ENCODE measurements around the gene ZNF362. TPM values are rescaled to one million over a fixed set of nuclear protein-coding genes. Genes with fewer than 3 reads are reported as not detected.

The ZNF362 gene
- total RNA-seq, 3 donors from 2014 or later (not counting 1 experiment from before 2014, with no cell fraction given): 34.7 to 39.1 (median 38.3) TPM

DNA sequence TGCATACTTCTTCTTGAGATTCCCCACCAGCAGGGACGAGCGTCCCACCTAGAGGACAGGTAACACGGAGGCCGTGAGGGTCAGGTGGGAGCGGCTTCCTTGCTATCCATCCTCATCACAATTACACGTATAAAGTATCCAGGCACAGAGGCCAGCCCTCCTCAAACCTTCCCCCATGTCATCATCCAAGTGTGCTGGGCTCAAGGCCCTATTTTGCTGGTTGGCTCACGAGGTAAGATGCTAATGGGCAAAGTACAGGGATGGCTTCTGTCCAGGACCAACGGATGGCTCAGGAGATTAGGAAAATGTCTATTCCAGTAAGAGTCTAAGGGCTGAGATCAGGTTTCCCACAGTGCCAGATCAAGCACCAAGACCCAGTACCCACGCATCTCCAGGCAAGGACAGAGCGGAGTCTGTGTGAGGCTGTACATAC, 76.1 kb downstream of the ZNF362 start:
- Mint-ChIP-seq H3K36me3 (peaks cover 9% of the 10 kb centered on the region), H3K4me1 (peaks cover 18 to 35% of the 10 kb centered on the region in 2 donors), H3K27ac (no peak overlapping the region), H3K4me3 (no peak overlapping the region), H3K27me3 (ENCODE audit: low read depth in 2 of 2) (no peaks in the 10 kb centered on the region), H3K9me3 (no peaks in the 10 kb centered on the region)
- intact Hi-C loops (cut with micrococcal nuclease): no loop called here
- Histone ChIP-seq H3K36me3 (ENCODE audit: control insufficient read depth, insufficient read depth, low read length) (peaks cover 62% of the 10 kb centered on the region), H3K27ac (ENCODE audit: low read length) (no peak overlapping the region), H3K27me3 (ENCODE audit: control insufficient read depth, insufficient read depth, low read length) (no peaks in the 10 kb centered on the region), H3K4me1 (ENCODE audit: control insufficient read depth, insufficient read depth, low read length) (no peaks in the 10 kb centered on the region), H3K4me3 (ENCODE audit: low read length) (no peak overlapping the region), H3K9me3 (ENCODE audit: control insufficient read depth, insufficient read depth, low read length) (no peaks in the 10 kb centered on the region)
- DNase-seq (no peak), ATAC-seq (no peak)
- TF ChIP-seq, protein P1, sequence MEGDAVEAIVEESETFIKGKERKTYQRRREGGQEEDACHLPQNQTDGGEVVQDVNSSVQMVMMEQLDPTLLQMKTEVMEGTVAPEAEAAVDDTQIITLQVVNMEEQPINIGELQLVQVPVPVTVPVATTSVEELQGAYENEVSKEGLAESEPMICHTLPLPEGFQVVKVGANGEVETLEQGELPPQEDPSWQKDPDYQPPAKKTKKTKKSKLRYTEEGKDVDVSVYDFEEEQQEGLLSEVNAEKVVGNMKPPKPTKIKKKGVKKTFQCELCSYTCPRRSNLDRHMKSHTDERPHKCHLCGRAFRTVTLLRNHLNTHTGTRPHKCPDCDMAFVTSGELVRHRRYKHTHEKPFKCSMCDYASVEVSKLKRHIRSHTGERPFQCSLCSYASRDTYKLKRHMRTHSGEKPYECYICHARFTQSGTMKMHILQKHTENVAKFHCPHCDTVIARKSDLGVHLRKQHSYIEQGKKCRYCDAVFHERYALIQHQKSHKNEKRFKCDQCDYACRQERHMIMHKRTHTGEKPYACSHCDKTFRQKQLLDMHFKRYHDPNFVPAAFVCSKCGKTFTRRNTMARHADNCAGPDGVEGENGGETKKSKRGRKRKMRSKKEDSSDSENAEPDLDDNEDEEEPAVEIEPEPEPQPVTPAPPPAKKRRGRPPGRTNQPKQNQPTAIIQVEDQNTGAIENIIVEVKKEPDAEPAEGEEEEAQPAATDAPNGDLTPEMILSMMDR (IDR thresholded peaks at IDR 0.05): no peak
- WGBS (ENCODE audit: insufficient coverage): 93% methylated on average over 10 of the region's 10 CpGs

DNA sequence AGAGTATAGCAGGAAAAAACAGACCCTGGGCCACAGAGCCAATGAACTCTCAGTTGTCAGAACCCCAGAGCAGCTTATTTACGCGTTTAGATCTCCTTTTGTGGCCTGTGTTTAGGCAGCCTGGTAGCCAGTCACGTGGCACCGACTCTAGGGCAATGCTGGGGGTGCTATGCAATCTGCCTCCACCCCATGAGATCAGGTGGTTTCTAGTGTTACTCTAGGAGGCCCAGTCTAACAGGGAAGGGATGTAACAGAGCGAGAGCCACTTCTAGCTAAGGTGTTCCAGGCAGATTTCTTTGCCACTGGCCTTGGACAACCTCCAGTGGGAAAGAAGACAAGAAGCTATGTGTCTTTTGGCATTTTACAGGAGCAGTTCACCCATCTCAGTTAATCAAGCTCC, 76.6 kb downstream of the ZNF362 start:
- peaks cover 19 to 40% of the 10 kb centered on the region in 2 donors for H3K4me1 Mint-ChIP-seq
- H3K9me3 ChIP-seq (ENCODE audit: control insufficient read depth, insufficient read depth, low read length): no peaks in the 10 kb centered on the region
- H3K27me3 ChIP-seq (ENCODE audit: control insufficient read depth, insufficient read depth, low read length): no peaks in the 10 kb centered on the region
- H3K4me3 Mint-ChIP-seq: no peak overlapping the region
- H3K27me3 Mint-ChIP-seq (ENCODE audit: low read depth in 2 of 2): no peaks in the 10 kb centered on the region
- H3K27ac ChIP-seq (ENCODE audit: low read length): no peak overlapping the region
- H3K4me3 ChIP-seq (ENCODE audit: low read length): no peak overlapping the region
- WGBS (ENCODE audit: insufficient coverage): 89% methylated on average over 5 of the region's 5 CpGs
- DNase-seq (no peak), ATAC-seq (no peak)
- H3K9me3 Mint-ChIP-seq: no peaks in the 10 kb centered on the region
- no peaks in the 10 kb centered on the region for H3K4me1 ChIP-seq (ENCODE audit: control insufficient read depth, insufficient read depth, low read length)
- peaks cover 57% of the 10 kb centered on the region for H3K36me3 ChIP-seq (ENCODE audit: control insufficient read depth, insufficient read depth, low read length)
- TF ChIP-seq, protein P1 (IDR thresholded peaks at IDR 0.05): no peak
- intact Hi-C loops (cut with micrococcal nuclease): no loop called here
- H3K27ac Mint-ChIP-seq: no peak overlapping the region
- peaks cover 9% of the 10 kb centered on the region for H3K36me3 Mint-ChIP-seq

DNA sequence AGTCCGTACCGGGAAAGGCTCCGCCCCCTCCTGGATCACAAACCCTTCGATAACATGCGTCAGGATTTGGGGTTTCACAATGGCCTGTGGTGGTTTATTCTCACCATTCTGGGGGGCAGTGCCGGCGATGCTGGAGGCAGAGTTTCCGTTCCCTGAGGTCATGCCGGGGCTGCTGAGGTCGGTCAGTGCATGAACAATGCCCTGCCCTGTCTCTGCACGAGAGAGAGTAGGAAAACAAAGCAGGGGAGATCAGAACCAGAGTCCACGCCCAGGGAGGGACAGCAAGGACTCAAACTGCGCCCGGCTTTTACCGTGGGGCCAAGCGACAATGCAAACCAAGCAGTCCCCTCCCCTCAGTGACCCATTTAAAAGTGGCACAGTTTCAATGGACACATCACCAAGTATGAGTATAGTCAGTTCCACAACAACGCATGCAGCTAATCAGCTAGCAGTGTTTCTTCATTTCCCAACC, 77.8 kb downstream of the ZNF362 start:
- Histone ChIP-seq H3K27me3 (ENCODE audit: control insufficient read depth, insufficient read depth, low read length) (no peaks in the 10 kb centered on the region), H3K4me3 (ENCODE audit: low read length) (no peak overlapping the region), H3K4me1 (ENCODE audit: control insufficient read depth, insufficient read depth, low read length) (no peaks in the 10 kb centered on the region), H3K27ac (ENCODE audit: low read length) (no peak overlapping the region), H3K9me3 (ENCODE audit: control insufficient read depth, insufficient read depth, low read length) (no peaks in the 10 kb centered on the region), H3K36me3 (ENCODE audit: control insufficient read depth, insufficient read depth, low read length) (peaks cover 44% of the 10 kb centered on the region)
- Mint-ChIP-seq H3K27me3 (ENCODE audit: low read depth in 2 of 2) (no peaks in the 10 kb centered on the region), H3K4me3 (no peak overlapping the region), H3K36me3 (peaks cover 7% of the 10 kb centered on the region), H3K27ac (peak overlapping the region in 1 of 2 donors; percentile 52), H3K9me3 (no peaks in the 10 kb centered on the region), H3K4me1 (peaks cover 26 to 53% of the 10 kb centered on the region in 2 donors)
- ATAC-seq (no peak), DNase-seq (no peak)
- intact Hi-C loops (cut with micrococcal nuclease): no loop called here
- TF ChIP-seq, protein P1 (IDR thresholded peaks at IDR 0.05): no peak
- WGBS (ENCODE audit: insufficient coverage): 85% methylated on average over 17 of the region's 17 CpGs

DNA sequence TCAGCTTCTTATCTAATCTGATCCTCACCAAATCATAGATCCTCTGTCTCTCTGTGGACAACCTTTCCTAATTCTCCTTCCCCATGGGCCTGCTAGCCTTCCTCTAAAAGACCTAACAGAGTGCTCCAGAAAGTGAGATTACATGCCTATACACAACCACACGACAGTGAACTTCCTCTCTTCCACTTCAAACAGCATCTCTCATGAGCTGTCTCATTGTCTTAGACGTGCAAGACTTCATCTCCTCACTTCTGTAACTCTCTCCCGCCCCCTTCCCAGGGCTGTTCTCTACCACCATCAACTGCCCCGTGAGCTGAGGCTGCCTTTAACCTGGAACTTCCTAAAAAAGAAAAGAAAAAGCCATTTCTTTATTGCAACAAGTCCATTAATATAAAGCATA, 78.7 kb downstream of the ZNF362 start:
- WGBS (ENCODE audit: insufficient coverage): 50% methylated on average over 4 of the region's 4 CpGs
- TF ChIP-seq, protein P1 (IDR thresholded peaks at IDR 0.05): no peak

More for the DNA sequence above, 78.7 kb downstream of the ZNF362 start:
- Histone ChIP-seq H3K4me3 (ENCODE audit: low read length) (no peak overlapping the region), H3K9me3 (ENCODE audit: control insufficient read depth, insufficient read depth, low read length) (no peaks in the 10 kb centered on the region), H3K27ac (ENCODE audit: low read length) (no peak overlapping the region), H3K27me3 (ENCODE audit: control insufficient read depth, insufficient read depth, low read length) (no peaks in the 10 kb centered on the region), H3K36me3 (ENCODE audit: control insufficient read depth, insufficient read depth, low read length) (peaks cover 35% of the 10 kb centered on the region), H3K4me1 (ENCODE audit: control insufficient read depth, insufficient read depth, low read length) (no peaks in the 10 kb centered on the region)
- Mint-ChIP-seq H3K27me3 (ENCODE audit: low read depth in 2 of 2) (no peaks in the 10 kb centered on the region), H3K36me3 (no peaks in the 10 kb centered on the region), H3K4me3 (no peak overlapping the region), H3K4me1 (peaks cover 27 to 58% of the 10 kb centered on the region in 2 donors), H3K27ac (peak overlapping the region in 1 of 2 donors; percentile 19), H3K9me3 (no peaks in the 10 kb centered on the region)
- ATAC-seq (peak in 1 of 3 donors; percentile 51), DNase-seq (no peak)
- intact Hi-C loops (cut with micrococcal nuclease): no loop called here
